HG03342 (cell line): ENCODE measurements around the gene RBM39.
"Not testable (repeated sequence)": the region's sequence is repeated elsewhere in the genome, so short reads cannot be mapped to it uniquely, and the experiment has no call there.

Source experiments
- ATAC-seq: cut with Tn5 transposase; IDR thresholded peaks from one replicate; pipeline ENCODE4 v1.9.1; 2021; ENCODE audit warnings: mild to moderate bottlenecking, moderate library complexity; ENCODE audit not compliant: unreplicated experiment

RBM39 gene

GRCh38 chr20:35726842-35727711, 15.0 kb downstream of the RBM39 start:
- ATAC-seq, result no peak

- ATAC-seq, result no peak
Measured at GRCh38 chr20:35724321-35725230, 17.5 kb downstream of the RBM39 start.

DNA sequence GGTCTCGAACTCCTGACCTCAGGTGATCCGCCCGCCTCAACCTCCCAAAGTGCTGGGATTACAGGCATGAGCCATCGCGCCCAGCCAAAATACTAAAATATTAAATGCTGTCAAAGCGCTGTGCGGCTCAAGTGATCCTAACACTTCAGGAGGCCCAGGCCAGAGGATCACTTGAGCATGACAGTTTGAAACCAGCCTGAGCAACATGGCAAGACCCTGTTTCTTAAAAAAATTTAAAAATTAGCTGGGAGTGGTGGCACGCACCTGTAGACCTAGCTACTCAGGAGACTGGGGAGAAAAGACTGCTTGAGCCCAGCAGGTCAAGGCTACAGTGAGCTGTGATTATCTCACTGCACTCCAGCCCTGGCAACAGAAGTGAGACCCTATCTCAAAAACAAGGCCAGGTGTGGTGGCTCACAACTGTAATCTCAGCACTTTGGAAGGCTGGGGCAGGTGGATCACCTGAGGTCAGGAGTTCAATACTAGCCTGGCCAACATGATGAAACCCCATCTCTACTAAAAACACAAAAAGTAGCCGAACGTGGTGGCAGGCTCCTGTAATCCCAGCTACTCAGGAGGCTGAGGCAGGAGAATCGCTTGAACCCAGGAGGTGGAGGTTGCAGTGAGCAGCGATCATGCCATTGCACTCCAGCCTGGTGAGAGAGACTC, 18.3 kb downstream of the RBM39 start:
- not testable (repeated sequence) for ATAC-seq

- ATAC-seq, result not testable (repeated sequence)
Measured at GRCh38 chr20:35723275-35723639, 18.8 kb downstream of the RBM39 start.

DNA sequence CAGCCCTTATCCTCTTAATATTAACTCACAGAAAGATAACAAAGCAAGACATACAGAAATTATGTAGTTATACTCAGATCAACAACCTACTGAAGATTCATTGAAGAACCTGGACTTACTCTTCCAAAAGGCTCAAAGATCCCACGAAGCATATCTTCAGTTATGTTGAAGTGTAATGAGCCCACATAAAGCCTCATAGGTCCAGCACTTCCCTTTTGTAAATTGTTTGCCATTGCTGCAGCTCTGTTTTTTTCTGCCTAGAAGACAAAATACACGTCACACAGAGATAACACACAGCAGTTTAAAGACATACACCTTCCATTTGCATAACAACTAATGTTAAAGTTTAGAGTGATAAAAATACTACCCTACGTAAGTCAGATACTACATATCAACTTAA, 20.4 kb downstream of the RBM39 start:
- ATAC-seq, result no peak

DNA sequence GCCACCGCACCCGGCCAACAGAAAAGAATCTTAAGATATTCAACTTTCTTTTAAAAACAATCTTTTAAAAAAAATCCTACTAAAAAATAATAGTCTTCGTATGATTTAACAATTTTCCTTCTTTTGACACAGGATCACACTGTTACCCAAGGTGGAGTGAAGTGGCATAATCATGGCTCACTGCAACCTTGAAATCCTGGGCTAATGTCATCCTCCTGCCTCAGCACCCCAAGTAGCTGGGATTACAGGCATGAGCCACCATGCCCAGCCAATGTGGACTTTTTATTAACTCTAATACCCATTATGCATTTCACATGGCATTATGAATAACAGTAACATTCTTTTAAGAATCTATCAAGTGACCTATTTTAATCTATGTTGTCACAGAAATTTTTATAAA, 20.8 kb downstream of the RBM39 start:
- ATAC-seq, result no peak

- no peak for ATAC-seq
Measured at GRCh38 chr20:35720165-35721123, 21.6 kb downstream of the RBM39 start.

DNA sequence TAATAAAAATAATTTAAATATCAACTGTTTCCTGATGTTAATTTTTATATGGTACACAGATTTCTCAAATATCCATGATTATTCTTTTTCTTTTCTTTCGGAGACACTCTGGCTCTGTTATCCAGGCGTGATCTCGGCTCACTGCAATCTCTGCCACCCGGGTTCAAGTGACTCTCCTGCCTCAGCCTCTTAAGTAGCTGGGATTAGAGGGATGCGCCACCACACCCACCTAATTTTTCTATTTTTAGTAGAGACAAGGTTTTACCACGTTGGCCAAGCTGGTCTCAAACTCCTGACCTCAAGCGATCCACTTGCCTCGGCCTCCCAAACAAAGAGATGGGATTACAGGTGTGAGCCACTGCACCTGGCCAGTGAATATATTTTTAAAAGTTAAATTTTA, 22.3 kb downstream of the RBM39 start:
- ATAC-seq, result no peak

DNA sequence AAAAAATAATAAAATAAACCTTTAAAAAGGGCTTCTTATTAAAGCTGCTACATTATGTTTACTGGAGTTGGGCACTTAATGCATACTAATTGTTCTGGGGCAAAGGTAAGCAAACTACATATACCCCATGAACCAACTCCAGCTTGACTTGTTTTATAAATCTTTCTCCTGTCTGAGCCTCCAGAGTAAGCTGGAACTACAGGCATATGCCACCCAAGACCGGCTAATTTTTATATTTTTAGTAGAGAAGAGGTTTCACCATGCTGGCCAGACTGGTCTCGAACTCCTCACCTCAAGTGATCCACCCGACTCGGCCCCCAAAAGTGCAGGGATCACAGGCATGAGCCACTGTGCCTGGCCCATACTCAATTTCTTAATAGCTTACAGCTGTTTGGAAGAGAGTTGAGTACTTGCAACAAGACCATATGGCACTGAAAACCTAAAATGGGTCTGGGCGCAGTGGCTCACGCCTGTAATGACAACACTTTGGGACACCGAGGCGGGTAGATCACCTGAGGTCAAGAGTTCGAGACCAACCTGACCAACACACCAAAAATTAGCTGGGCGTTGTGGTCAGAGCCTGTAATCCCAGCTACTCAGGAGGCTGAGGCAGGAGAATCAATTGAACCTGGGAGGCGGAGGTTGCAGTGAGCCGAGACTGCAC, 23.0 kb downstream of the RBM39 start:
- no peak for ATAC-seq

DNA sequence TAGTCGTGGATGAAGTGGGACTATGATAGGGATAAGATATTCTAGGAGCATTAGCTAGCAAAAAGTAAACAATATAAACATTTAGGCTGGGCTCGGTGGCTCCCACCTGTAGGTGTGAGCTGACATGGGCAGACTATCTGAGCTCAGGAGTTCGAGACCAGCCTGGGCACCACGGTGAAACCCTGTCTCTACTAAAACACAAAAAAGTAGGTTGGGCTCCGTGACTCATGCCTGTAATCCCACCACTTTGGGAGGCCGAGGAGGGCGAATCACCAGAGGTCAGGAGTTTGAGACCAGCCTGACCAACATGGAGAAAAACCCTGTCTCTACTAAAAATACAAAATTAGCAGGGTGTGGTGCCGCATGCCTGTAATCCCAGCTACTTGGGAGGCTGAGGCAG, 23.7 kb downstream of the RBM39 start:
- ATAC-seq, result not testable (repeated sequence)

GRCh38 chr20:35716330-35716729, 25.7 kb downstream of the RBM39 start:
- no peak for ATAC-seq

DNA sequence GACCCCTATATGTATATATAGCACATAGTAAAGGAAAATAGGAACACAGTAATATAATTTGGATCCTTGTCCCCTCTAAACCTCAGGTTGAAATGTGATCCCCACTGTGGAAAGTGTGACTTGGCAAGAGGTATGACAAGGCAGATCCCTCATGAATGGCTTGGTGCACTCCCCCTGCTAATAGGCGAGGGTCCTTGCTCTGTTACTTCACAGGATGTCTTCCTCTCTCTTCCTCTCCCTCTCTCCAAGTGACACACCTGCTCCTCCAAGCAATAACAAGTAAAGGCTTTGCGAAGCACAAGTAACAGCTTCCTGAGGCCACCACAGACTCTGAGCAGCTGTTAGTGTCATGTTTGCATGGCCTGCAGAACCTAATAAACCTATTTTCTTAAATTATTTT, 26.4 kb downstream of the RBM39 start:
- ATAC-seq, result no peak

- ATAC-seq, result no peak
Measured at GRCh38 chr20:35714127-35714526, 27.9 kb downstream of the RBM39 start.

DNA sequence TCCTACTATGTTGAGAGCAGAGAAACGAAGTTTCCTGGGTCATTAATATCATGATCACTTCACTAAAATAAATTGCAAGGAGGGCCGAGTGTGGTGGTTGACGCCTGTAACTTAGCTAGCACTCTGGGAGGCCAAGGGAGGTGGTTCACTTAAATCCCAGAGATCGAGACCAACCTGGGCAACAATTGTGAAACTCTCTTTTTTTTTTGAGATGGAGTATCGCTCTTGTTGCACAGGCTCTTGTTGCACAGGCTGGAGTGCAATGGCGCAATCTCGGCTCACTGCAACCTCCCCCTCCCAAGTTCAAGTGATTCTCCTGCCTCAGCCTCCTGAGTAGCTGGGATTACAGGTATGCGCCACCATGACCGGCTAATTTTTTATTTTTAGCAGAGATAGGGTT, 28.9 kb downstream of the RBM39 start:
- ATAC-seq, result not testable (repeated sequence)

DNA sequence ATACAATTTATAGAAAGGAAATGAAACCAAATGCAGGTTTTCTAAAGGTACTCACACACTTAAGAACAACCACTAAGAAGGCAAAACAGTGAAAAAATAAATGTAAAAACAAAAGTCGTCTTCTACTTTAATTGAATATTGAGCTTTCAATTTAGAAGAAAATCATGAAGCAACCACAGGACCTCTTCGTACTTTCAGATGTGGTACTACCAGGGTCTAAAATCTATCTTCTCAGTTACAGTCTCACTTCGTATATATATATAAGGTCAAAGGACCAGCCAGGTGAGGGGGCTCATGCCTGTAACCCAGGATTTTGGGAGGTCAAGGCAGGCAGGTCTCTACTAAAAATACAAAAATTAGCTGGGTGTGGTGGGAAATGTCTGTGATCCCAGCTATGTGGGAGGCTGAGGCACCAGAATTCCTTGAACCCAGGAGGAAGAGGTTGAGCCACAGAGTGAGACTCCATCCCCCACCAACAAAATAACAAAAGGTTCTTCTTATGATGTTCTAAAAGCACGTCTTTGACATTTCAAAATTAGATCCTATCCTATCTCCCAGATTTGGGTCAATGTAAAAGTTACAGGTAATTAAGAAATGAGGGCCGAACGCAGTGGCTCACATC, 30.4 kb downstream of the RBM39 start:
- ATAC-seq, result no peak

GRCh38 chr20:35710884-35711587, 31.0 kb downstream of the RBM39 start:
- ATAC-seq, result no peak

DNA sequence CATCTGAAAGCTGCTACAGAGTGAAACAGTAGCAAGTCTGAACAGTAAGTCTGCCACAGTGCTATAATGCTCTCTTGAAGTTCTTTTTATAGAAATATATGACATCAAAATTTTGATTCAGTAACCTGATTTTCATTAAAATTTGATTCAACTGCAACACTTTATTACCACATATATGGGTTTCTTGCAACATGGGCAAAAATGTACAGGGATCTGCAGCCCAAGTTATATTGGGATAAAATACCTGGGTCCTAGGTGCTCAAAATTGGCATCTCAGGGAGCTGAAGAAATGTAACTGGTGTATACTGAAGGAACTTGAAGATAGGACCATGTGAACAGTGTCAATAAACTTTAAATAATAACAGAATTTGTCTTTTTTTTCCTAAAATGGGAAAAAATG, 32.0 kb downstream of the RBM39 start:
- ATAC-seq, result no peak

DNA sequence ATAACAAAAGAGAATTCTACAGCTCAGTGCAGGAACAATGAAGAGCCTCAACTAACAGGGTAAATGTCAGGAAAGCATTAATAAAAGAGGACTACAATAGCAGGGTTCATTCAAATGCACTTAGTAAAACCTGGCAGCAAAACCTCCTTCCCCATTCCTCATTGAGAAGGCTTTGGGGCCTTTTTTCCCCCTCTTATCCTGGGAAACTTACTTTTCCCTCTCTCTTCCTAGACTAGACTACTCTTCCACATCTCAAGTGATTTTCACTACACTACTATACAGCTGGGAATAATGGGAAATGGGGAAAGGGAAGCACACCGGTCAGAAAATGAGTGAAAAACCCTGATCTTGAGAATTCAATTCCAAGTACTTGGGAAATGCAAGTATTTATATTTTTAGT, 32.8 kb downstream of the RBM39 start:
- no peak for ATAC-seq

DNA sequence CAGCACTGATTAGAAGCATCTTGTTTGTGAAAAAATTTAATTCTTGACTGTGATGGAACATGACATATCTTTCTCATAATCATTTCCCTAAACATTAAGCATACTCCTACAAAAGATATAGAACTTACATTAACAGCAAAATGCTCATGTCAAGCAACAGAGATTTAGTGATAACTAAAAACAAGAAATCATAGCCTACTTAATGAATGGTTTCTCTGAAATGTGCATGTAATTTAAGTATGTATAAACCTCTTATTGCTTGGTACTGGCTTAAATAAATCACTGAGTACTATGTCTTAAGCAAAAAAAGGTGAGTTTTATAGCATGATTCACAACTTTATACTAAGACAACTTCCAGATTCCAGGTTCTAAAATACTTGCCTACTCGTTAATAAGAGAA, 33.6 kb downstream of the RBM39 start:
- ATAC-seq, result no peak
